GM18868 (cell line): ENCODE results near the gene MED1.

Experiments used
- ATAC-seq: cut with Tn5 transposase; IDR thresholded peaks from one replicate; pipeline ENCODE4 v1.9.1; 2021; ENCODE audit warnings: mild to moderate bottlenecking, moderate library complexity; ENCODE audit not compliant: unreplicated experiment

MED1 gene

GRCh38 chr17:39364236-39365025 lies 86.6 kb downstream of the MED1 start:
- ATAC-seq = no peak

- no peak for ATAC-seq
Measured at GRCh38 chr17:39361064-39361463, 90.0 kb downstream of the MED1 start.

GRCh38 chr17:39360537-39360936 lies 90.5 kb downstream of the MED1 start:
- ATAC-seq = no peak

GRCh38 chr17:39359994-39360393 lies 91.1 kb downstream of the MED1 start:
- no peak for ATAC-seq

- no peak for ATAC-seq
Measured at GRCh38 chr17:39357986-39358385, 93.1 kb downstream of the MED1 start.

- ATAC-seq = no peak
Measured at GRCh38 chr17:39357488-39357887, 93.6 kb downstream of the MED1 start.
